Activated T-helper 17 cell treated with anti-CD3 and anti-CD28 coated beads, Interleukin-2, amount 50 U/mL, for 72 hours (primary cell): Measurements from ENCODE around the gene TENM4. TPM values are rescaled to one million over a fixed set of nuclear protein-coding genes. Genes with fewer than 3 reads are reported as not detected.

ENCODE experiments used
- ATAC-seq: fragments of 150-1000 bp; cut with Tn5 transposase; replicated peaks from 2 replicates; pipeline ENCODE4 v1.10.0; 2021; ENCODE audit warnings: mild to moderate bottlenecking, moderate library complexity
- H3K27ac Mint-ChIP-seq: one replicate; pipeline ENCODE4 v1.8.0; 2022; ENCODE audit warnings: mixed read lengths
- H3K27me3 Mint-ChIP-seq: one replicate; pipeline ENCODE4 v1.8.0; 2022; ENCODE audit warnings: mixed read lengths
- H3K36me3 Mint-ChIP-seq: one replicate; pipeline ENCODE4 v1.8.0; 2022; ENCODE audit warnings: low read depth, mild to moderate bottlenecking, mixed read lengths
- H3K4me1 Mint-ChIP-seq: one replicate; pipeline ENCODE4 v1.8.0; 2022; ENCODE audit warnings: mixed read lengths
- H3K4me3 Mint-ChIP-seq: one replicate; pipeline ENCODE4 v1.8.0; 2022; ENCODE audit warnings: mild to moderate bottlenecking, mixed read lengths
- H3K9me3 Mint-ChIP-seq: one replicate; pipeline ENCODE4 v1.8.0; 2022; ENCODE audit warnings: mixed read lengths
- total RNA-seq, 2 donors: library from RNA; stranded (reverse); gene quantifications; one replicate each; pipeline ENCODE4 v1.2.3, GENCODE V29; 2022

TENM4 gene
- total RNA-seq, 2 donors from 2014 or later = 0.15 TPM; not detected in 1

GRCh38 chr11:79312617-79313529 is 128.0 kb downstream of the TENM4 start:
- Mint-ChIP-seq H3K9me3 (peaks cover 10% of the 10 kb centered on the region), H3K27ac (no peak overlapping the region), H3K4me1 (no peaks in the 10 kb centered on the region), H3K27me3 (peaks cover 4% of the 10 kb centered on the region), H3K36me3 (no peaks in the 10 kb centered on the region), H3K4me3 (no peak overlapping the region)
- ATAC-seq = no peak

- Mint-ChIP-seq H3K4me1 (no peaks in the 10 kb centered on the region), H3K36me3 (no peaks in the 10 kb centered on the region), H3K27me3 (peaks cover 9% of the 10 kb centered on the region), H3K4me3 (no peak overlapping the region), H3K27ac (no peak overlapping the region), H3K9me3 (peaks cover 14% of the 10 kb centered on the region)
- ATAC-seq = no peak
Observed at GRCh38 chr11:79311461-79311860, 129.4 kb downstream of the TENM4 start.

- H3K27me3 Mint-ChIP-seq = peaks cover 7% of the 10 kb centered on the region
- peaks cover 11% of the 10 kb centered on the region for H3K9me3 Mint-ChIP-seq
- no peak overlapping the region for H3K4me3 Mint-ChIP-seq
- no peak overlapping the region for H3K27ac Mint-ChIP-seq
- ATAC-seq = no peak
- H3K36me3 Mint-ChIP-seq = no peaks in the 10 kb centered on the region
- peaks cover 3% of the 10 kb centered on the region for H3K4me1 Mint-ChIP-seq
Observed at GRCh38 chr11:79309407-79309806, 131.4 kb downstream of the TENM4 start.

- Mint-ChIP-seq H3K36me3 (no peaks in the 10 kb centered on the region), H3K4me3 (no peak overlapping the region), H3K9me3 (peaks cover 5% of the 10 kb centered on the region), H3K27ac (no peak overlapping the region), H3K27me3 (peaks cover 4% of the 10 kb centered on the region), H3K4me1 (peaks cover 3% of the 10 kb centered on the region)
- ATAC-seq = no peak
Observed at GRCh38 chr11:79308429-79308828, 132.4 kb downstream of the TENM4 start.

- peaks cover 4% of the 10 kb centered on the region for H3K27me3 Mint-ChIP-seq
- no peak overlapping the region for H3K27ac Mint-ChIP-seq
- H3K9me3 Mint-ChIP-seq = peaks cover 5% of the 10 kb centered on the region
- H3K4me1 Mint-ChIP-seq = peaks cover 3% of the 10 kb centered on the region
- peak overlapping the region; percentile 40 for H3K4me3 Mint-ChIP-seq
- peak; percentile 21 for ATAC-seq
- no peaks in the 10 kb centered on the region for H3K36me3 Mint-ChIP-seq
Observed at GRCh38 chr11:79304599-79305212, 136.1 kb downstream of the TENM4 start.

GRCh38 chr11:79296141-79296540 is 144.7 kb downstream of the TENM4 start:
- H3K9me3 Mint-ChIP-seq = no peaks in the 10 kb centered on the region
- no peak for ATAC-seq
- no peak overlapping the region for H3K27ac Mint-ChIP-seq
- no peaks in the 10 kb centered on the region for H3K36me3 Mint-ChIP-seq
- H3K27me3 Mint-ChIP-seq = no peaks in the 10 kb centered on the region
- no peaks in the 10 kb centered on the region for H3K4me1 Mint-ChIP-seq
- H3K4me3 Mint-ChIP-seq = no peak overlapping the region

GRCh38 chr11:79294845-79295731 is 145.7 kb downstream of the TENM4 start:
- Mint-ChIP-seq H3K36me3 (no peaks in the 10 kb centered on the region), H3K27ac (no peak overlapping the region), H3K9me3 (no peaks in the 10 kb centered on the region), H3K27me3 (no peaks in the 10 kb centered on the region), H3K4me3 (no peak overlapping the region), H3K4me1 (no peaks in the 10 kb centered on the region)
- ATAC-seq = no peak

GRCh38 chr11:79291948-79292347 is 148.9 kb downstream of the TENM4 start:
- Mint-ChIP-seq H3K36me3 (no peaks in the 10 kb centered on the region), H3K9me3 (no peaks in the 10 kb centered on the region), H3K4me1 (no peaks in the 10 kb centered on the region), H3K4me3 (no peak overlapping the region), H3K27me3 (peaks cover 4% of the 10 kb centered on the region), H3K27ac (no peak overlapping the region)
- ATAC-seq = no peak

GRCh38 chr11:79290761-79291160 is 150.1 kb downstream of the TENM4 start:
- H3K27ac Mint-ChIP-seq = no peak overlapping the region
- peaks cover 4% of the 10 kb centered on the region for H3K27me3 Mint-ChIP-seq
- H3K9me3 Mint-ChIP-seq = no peaks in the 10 kb centered on the region
- H3K4me1 Mint-ChIP-seq = no peaks in the 10 kb centered on the region
- no peaks in the 10 kb centered on the region for H3K36me3 Mint-ChIP-seq
- no peak for ATAC-seq
- H3K4me3 Mint-ChIP-seq = no peak overlapping the region

GRCh38 chr11:79287952-79288351 is 152.9 kb downstream of the TENM4 start:
- H3K9me3 Mint-ChIP-seq = no peaks in the 10 kb centered on the region
- H3K27ac Mint-ChIP-seq = no peak overlapping the region
- H3K4me3 Mint-ChIP-seq = no peak overlapping the region
- no peak for ATAC-seq
- no peaks in the 10 kb centered on the region for H3K36me3 Mint-ChIP-seq
- H3K4me1 Mint-ChIP-seq = no peaks in the 10 kb centered on the region
- peaks cover 4% of the 10 kb centered on the region for H3K27me3 Mint-ChIP-seq

- H3K27ac Mint-ChIP-seq = no peak overlapping the region
- no peaks in the 10 kb centered on the region for H3K4me1 Mint-ChIP-seq
- no peak for ATAC-seq
- H3K36me3 Mint-ChIP-seq = no peaks in the 10 kb centered on the region
- H3K27me3 Mint-ChIP-seq = peaks cover 4% of the 10 kb centered on the region
- H3K9me3 Mint-ChIP-seq = no peaks in the 10 kb centered on the region
- no peak overlapping the region for H3K4me3 Mint-ChIP-seq
Observed at GRCh38 chr11:79285756-79286155, 155.1 kb downstream of the TENM4 start.

- Mint-ChIP-seq H3K27me3 (peaks cover 3% of the 10 kb centered on the region), H3K9me3 (no peaks in the 10 kb centered on the region), H3K4me3 (no peak overlapping the region), H3K36me3 (no peaks in the 10 kb centered on the region), H3K4me1 (no peaks in the 10 kb centered on the region), H3K27ac (no peak overlapping the region)
- no peak for ATAC-seq
Observed at GRCh38 chr11:79276736-79277325, 164.0 kb downstream of the TENM4 start.

GRCh38 chr11:79274636-79275331 is 166.0 kb downstream of the TENM4 start:
- H3K4me3 Mint-ChIP-seq = no peak overlapping the region
- no peak overlapping the region for H3K27ac Mint-ChIP-seq
- peaks cover 3% of the 10 kb centered on the region for H3K27me3 Mint-ChIP-seq
- no peak for ATAC-seq
- no peaks in the 10 kb centered on the region for H3K36me3 Mint-ChIP-seq
- H3K4me1 Mint-ChIP-seq = no peaks in the 10 kb centered on the region
- H3K9me3 Mint-ChIP-seq = no peaks in the 10 kb centered on the region

GRCh38 chr11:79273781-79274180 is 167.0 kb downstream of the TENM4 start:
- H3K4me3 Mint-ChIP-seq = no peak overlapping the region
- no peak overlapping the region for H3K27ac Mint-ChIP-seq
- H3K27me3 Mint-ChIP-seq = peaks cover 3% of the 10 kb centered on the region
- H3K36me3 Mint-ChIP-seq = no peaks in the 10 kb centered on the region
- ATAC-seq = no peak
- no peaks in the 10 kb centered on the region for H3K4me1 Mint-ChIP-seq
- H3K9me3 Mint-ChIP-seq = no peaks in the 10 kb centered on the region
